A549 treated with CORT108297 at 1 μM for 4 hours (cell line): ENCODE data around the gene IGBP1. TPM values are rescaled to one million over a fixed set of nuclear protein-coding genes. Genes with fewer than 3 reads are reported as not detected.

Experiments
- total RNA-seq: library from RNA; stranded (reverse); fragments of 200-300 nt; extraction: Qiagen RNA extraction; gene quantifications from 5 replicates; pipeline ENCODE4 v1.2.3, GENCODE V29; 2022

The IGBP1 gene
- total RNA-seq, result 56.9 to 65.7 TPM (median 63.0 TPM) in 5 replicates

DNA sequence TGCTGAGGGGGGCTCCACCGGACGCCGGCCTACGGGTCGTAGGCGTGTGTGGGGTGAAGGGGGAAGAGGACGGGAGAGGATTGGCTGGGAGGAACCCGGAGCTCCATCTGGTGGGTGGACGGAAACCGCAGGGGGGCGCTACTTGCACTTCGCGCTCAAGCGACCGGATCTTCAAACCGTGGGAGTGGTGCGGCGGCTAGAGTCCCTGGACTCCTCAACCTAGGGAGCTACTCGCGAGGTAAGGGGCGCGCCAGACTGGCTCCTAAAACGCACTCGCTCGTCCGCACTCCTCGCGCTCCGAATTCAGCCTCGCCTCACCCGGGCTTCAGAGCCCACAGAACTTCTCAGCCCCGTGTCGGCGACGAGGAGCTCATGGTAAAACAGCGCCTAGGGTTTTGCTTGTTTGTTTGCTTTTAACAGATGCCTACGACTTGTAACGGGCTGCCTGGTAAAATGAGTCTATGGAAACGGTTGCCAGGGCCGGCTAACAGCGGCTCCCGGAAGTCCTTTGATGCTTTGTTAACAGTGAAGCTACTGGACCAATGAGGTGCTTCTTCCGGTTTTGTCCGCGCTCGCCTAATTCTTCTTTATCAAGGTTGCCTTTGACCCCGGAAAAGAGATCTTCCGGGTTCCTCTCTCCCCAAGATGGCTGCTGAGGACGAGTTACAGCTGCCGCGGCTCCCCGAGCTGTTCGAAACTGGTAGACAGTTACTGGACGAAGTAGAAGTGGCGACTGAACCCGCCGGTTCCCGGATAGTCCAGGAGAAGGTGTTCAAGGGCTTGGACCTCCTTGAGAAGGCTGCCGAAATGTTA lies at the start of gene IGBP1:
TSS of gene IGBP1 (plus strand) at position 145 of the 813 bp plus-strand sequence. CDS start at position 646, 501 bp downstream.

DNA sequence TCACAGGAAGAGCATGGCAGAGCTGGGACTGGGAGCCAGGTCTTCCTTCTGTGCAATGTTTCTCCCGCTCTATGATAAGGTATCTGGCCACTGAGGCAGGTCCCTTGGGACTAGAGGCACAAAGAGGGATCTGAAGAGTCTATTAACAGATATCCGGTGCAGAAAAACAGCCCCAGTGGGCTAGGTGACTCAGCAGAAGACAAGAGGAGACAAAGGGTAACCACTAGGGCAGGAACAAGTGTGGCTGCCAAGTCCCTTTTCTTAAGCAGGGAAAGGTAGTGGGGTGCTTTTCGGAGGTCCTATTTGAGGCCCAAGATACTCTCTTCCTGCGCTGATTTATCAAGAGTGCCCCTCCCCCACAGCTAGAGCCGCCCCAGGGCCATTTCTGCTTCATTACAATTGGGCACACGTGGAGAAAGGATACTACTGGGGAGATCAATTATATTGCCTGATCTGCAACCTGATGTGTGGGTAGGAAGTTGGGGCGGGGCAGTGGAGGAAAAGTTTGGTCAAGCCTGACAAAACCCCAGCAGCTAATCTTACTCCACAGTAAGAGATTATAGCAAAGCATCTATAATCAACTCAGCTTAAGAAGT lies 43.8 kb downstream of the IGBP1 start, which contains the start of gene DGAT2L6:
TSS of gene DGAT2L6 (plus strand) at position 546 of the 596 bp plus-strand sequence. CDS start 100 bp downstream, outside the sequence.

Other genes starting within 250 kb of the IGBP1 start
- not detected in 5 replicates for gene AWAT2, start 83.5 kb upstream of the IGBP1 start, total RNA-seq
- not detected in 5 replicates for gene OTUD6A, start 71.0 kb upstream of the IGBP1 start, total RNA-seq
- not detected in 5 replicates for gene DGAT2L6, start 44.0 kb downstream of the IGBP1 start, total RNA-seq
- gene AWAT1, start 101.2 kb downstream of the IGBP1 start, total RNA-seq, result not detected in 5 replicates
- not detected in 5 replicates for gene P2RY4, start 126.8 kb downstream of the IGBP1 start, total RNA-seq
- not detected in 5 replicates for gene ARR3, start 134.9 kb downstream of the IGBP1 start, total RNA-seq
- gene RAB41, start 148.7 kb downstream of the IGBP1 start, total RNA-seq, result not detected in 5 replicates
- gene PDZD11, start 156.5 kb downstream of the IGBP1 start, total RNA-seq, result 84.8 to 112 TPM (median 89.1 TPM) in 5 replicates
- 23.9 to 28.7 TPM (median 28.5 TPM) in 5 replicates for gene KIF4A, start 156.7 kb downstream of the IGBP1 start, total RNA-seq